Dermis blood vessel endothelial cell (primary cell): Measurements from ENCODE around the gene CASKIN1. TPM values are rescaled to one million over a fixed set of nuclear protein-coding genes. Genes with fewer than 3 reads are reported as not detected.
"Not testable (repeated sequence)": the region's sequence is repeated elsewhere in the genome, so short reads cannot be mapped to it uniquely, and the experiment has no call there.

Experiments used
- DNase-seq: peaks from one replicate; pipeline ENCODE4 v3.0.0; 2010
- total RNA-seq: library from RNA; depleted of rRNA; stranded (reverse); fragments of >200 nt; gene quantifications from 2 replicates; pipeline ENCODE4 v1.2.3, GENCODE V29; 2014

CASKIN1 gene
- total RNA-seq: 0.05 and 0.17 TPM in 2 replicates

DNA sequence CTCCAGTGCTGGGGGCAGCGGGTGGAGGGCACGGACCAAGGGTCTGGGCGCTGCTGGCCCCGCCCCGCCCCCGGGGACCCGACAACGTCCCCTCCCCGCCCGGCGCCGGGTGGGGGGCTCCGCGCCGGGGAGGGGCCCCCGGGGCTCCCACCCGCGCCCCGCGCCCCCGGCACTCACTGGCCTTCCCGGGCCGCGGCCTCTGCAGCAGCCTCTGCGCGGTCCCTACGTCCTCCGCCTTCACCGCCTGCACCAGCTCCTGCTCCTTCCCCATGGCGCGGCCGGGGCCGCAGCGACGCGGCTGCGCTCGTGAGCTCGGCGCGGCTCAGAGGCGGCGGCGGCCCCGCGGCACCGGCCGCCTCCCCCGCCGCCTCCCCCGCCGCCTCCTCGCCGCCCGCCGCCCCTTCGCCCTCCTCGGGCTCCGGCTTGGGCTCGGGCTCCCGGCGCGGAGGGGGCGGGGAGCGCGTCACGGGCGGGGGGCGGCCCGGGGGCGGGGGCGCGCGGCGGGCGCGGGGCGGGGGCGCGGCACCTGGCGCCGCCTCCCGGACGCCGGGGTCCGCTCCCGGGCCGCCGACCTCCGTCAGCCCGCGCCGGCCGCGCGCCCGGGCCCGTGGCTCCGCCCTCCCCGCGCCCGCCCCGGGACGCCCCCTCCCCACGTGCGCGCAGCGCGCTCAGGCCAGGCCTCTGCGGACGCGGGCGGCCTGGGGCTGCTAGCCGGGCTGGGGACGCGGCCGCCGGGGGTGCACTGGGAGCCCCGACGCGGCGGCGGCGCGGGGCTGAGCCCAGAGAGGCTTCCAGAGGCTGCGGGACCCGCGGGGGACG is at the start of gene CASKIN1:
CASKIN1 (minus strand) TSS at position 444 of the 819 bp plus-strand sequence; CDS start at position 271, 173 bp downstream.
- DNase-seq: peak; percentile 35

- no peak for DNase-seq
Observed at GRCh38 chr16:2244926-2245795, 48.8 kb upstream of the CASKIN1 start.

- no peak for DNase-seq
Observed at GRCh38 chr16:2244301-2244700, 47.9 kb upstream of the CASKIN1 start.

- DNase-seq: no peak
Observed at GRCh38 chr16:2243781-2244180, 47.4 kb upstream of the CASKIN1 start.

DNA sequence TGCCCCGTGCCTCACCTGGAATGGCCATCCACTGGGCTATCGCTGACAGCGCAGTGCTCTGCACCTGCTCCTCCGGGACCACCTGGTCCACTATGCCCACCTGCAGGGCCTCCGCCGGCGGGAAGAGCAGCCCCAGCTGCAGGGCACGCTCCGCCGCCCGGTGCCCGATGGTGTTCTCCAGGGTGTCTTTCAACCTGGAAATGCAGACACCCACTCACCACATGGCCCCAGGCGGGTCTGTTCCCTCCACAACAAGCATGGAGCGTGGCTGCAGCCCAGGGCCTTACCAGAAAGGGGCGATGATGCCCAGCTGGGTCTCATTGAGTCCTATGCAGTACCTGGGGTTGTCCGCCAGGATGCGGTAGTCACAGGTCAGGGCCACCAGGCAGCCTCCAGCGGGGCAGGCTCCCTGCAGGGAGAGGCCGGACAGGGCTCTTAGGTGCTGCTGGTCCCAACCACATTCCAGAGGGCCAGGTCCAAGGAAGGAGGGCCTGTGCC is 46.7 kb upstream of the CASKIN1 start:
- DNase-seq: no peak

DNA sequence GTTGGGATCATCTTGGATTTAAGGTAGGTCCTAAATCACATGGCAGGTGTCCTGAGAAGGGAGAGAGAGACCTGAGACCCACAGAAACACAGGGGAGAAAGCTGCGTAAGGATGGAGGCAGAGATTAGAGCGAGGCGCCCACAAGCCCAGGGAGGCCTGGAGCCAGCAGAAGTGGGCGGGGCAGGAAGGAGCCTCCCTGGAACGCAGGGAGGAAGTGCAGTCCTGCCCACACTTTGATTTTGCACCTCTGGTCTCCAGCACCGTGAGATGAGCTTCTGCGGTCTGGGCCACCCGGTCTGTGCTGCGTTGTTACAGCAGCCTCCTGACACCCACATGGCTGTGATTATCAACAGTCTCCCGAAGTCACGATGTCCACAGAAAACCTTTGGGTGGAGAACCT is 46.2 kb upstream of the CASKIN1 start:
- no peak for DNase-seq

- not testable (repeated sequence) for DNase-seq
Observed at GRCh38 chr16:2240331-2240730, 43.9 kb upstream of the CASKIN1 start.

DNA sequence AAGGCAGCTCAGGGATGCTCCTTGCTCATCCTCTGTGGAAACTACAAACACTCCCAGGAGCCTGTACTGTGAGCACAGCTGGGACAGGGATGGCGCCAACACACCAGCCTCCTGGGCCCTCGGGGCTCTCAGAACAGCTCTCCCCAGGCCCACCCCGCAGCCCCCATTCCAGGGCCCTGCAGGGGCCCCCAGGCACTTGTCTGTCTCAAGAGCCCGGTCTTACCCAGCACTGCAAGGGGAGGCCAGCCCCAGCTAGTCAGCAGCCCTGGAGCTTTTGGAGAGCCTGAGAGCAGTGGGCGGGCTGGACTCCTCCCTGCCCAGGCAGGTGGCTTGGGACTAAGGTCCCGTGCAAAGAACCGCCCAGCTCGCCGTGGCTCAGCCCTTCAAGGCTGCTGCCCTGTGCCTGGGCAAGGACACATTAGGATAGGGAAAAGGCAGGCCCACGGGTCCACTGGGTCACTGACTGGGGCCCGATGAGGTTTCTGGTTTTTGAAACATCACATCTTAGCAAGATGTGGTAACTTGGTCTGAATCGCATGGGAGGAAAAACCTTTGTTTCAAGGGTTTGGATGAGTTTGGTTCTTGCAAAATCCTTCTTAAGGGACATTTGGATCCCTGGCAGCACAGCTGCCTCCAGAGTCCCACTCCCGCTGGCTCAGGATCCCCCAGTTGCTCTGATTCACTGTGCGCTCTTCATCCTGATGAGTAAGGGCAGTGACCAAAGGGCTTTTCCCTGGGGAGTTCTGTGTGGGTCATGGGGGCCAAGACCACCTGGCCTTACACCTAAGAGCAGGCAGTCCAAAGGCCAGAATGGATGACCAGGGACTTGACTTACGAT is 42.7 kb upstream of the CASKIN1 start:
- DNase-seq: no peak

- no peak for DNase-seq
Observed at GRCh38 chr16:2238150-2238837, 41.9 kb upstream of the CASKIN1 start.

DNA sequence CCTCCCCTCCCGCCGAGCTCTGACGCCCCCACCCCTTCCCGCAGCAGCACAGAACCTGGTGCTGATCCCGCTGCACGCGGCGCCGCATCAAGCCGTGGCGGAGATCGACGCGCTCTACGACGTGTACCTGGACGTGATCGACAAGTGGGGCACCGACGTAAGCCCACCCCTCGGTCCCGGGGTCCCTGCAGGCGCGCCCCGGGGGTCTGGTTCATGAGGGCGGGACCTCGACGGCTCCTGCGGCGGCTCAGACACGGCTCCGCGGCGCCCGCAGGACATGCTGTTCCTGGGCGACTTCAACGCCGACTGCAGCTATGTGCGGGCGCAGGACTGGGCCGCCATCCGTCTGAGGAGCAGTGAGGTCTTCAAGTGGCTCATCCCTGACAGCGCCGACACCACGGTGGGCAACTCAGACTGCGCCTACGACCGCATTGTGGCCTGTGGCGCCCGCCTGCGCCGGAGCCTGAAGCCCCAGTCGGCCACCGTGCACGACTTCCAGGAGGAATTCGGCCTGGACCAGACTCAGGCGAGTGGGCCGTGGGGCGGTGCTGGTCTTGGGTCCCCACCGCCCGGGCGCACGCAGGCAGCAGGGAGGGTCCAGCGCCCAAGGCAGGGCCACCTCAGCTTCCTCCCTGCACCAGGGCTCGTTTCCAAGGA is 41.2 kb upstream of the CASKIN1 start:
- peak; percentile 15 for DNase-seq

DNA sequence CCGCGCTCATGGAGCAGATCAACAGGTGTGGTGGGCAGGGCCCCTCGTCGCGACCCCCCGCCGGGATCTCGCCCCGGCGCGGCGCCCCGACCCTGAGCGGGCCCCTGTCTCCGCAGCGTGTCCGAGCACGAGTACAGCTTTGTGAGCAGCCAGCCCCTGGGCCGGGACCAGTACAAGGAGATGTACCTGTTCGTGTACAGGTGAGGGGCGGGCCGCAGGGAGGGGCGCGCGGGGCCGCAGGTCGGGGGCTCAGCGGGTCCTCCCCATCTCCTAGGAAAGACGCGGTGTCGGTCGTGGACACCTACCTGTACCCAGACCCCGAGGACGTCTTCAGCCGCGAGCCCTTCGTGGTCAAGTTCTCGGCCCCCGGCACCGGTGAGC is 40.7 kb upstream of the CASKIN1 start:
- no peak for DNase-seq

GRCh38 chr16:2236337-2237101 is 40.1 kb upstream of the CASKIN1 start, which contains the start of gene DNASE1L2:
TSS of gene DNASE1L2 (plus strand) at chr16:2236444. CDS start at chr16:2236817, 373 bp downstream.
- peak; percentile 37 for DNase-seq

DNA sequence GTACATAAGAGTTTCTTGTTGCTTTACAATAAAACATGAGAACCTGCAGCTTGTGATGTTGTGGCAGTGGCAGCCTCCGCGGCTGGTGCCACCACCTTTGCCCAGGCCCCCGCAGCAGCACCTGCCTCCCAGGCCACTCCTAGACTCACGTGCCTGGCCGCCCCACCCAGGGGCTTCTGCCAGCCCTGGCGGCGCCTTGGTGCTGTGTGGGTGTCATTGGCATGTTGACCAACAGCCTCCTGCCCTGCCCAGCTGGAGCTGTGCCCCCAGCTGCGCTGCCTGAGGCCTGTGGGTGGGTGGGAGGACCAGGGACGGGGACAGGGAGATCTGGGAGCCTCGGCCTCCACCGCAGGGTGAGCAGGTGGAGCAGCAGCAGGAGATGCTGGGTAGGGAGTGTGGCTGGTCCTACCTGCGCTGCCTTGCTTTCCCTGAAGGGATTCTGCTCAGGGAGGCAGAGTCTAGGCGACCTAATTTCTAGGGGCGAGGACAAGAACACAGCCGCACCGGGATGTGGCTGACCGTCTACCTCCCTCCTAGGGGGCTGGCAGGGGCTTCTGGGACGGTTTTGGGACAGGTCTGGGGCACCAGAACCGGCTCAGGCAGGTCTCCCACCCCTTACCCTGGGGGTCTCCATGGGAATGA is 39.4 kb upstream of the CASKIN1 start:
- no peak for DNase-seq

DNA sequence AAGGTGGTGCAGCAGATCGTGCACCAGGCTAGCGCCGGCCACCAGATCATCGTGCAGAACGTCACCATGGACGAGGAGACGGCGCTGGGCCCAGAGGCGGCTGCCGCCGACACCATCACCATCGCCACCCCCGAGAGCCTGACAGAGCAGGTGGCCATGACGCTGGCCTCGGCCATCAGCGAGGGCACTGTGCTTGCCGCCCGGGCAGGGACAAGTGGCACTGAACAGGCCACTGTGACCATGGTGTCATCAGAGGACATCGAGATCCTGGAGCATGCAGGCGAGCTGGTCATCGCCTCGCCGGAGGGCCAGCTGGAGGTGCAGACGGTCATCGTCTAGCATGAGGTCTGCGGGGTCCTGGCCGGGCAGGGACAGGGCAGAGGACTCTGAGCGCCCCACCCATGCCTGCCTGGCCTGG is 38.8 kb upstream of the CASKIN1 start:
- no peak for DNase-seq

DNA sequence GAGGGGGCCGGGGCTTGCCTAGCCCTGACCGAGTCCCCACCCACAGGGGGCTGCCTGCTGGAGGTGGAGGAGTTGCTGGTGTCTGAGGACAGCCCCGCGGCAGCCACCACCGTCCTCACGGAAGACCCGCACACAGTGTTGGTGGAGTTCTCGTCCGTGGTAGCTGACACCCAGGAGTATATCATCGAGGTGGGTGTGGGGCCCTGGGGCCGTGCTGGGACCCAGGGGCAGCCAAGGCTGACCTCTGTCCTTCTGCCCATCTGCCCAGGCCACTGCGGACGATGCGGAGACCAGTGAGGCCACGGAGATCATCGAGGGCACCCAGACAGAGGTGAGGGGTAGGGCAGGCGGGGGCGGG is 38.4 kb upstream of the CASKIN1 start:
- no peak for DNase-seq

- no peak for DNase-seq
Observed at GRCh38 chr16:2233872-2234812, 37.7 kb upstream of the CASKIN1 start.

DNA sequence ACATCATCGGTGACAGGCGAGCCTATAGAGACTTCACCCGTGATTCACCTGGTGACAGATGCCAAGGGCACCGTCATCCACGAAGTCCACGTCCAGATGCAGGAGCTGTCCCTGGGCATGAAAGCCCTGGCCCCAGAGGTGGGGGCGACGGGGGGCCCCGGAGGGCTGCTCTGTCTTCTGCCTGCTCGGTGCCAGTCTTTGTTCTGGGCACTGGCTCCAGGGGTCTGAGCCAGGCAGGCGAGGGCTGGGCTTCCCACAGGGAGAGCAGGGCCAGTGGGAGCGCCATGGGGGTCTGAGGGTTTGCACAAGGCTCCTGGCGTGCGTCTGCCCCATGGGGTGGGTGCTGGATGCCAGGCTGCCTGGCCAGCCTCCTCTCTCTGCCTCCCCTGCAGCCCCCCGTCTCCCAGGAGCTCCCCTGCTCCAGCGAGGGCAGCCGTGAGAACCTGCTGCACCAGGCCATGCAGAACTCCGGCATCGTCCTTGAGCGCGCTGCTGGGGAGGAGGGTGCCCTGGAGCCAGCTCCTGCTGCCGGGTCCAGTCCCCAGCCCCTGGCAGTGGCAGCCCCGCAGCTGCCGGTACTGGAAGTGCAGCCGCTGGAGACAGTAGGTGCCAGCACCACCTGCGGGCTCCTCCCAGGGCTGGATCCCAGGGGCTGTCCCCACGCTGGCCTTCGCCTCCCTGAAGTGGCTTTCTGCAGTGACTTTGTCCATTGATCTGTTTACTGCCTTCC is 36.8 kb upstream of the CASKIN1 start:
- no peak for DNase-seq
